Colonic mucosa (tissue), 4 donors: ENCODE measurements around the gene ACAP1. TPM values are rescaled to one million over a fixed set of nuclear protein-coding genes. Genes with fewer than 3 reads are reported as not detected.

Experiments
- DNase-seq: peaks from one replicate; pipeline ENCODE4 v3.0.0-alpha.2; 2020
- H3K27ac ChIP-seq: fragments of 200-600 bp; one replicate; pipeline ENCODE4 v1.8.0; 2021
- H3K27me3 ChIP-seq: fragments of 200-600 bp; one replicate; pipeline ENCODE4 v1.8.0; 2021
- H3K36me3 ChIP-seq: fragments of 200-600 bp; one replicate; pipeline ENCODE4 v1.8.0; 2021
- H3K4me1 ChIP-seq: fragments of 200-600 bp; one replicate; pipeline ENCODE4 v1.8.0; 2021; ENCODE audit warnings: mild to moderate bottlenecking
- H3K4me3 ChIP-seq: fragments of 200-600 bp; one replicate; pipeline ENCODE4 v1.8.0; 2021
- H3K9ac ChIP-seq, 2 donors: one replicate each; pipeline ENCODE4 v1.7.0; 2013; ENCODE audit warnings: control low read depth in 2 of 2, low read depth in 2 of 2, low read length in 2 of 2
- H3K9me3 ChIP-seq: fragments of 200-600 bp; one replicate; pipeline ENCODE4 v1.8.0; 2021
- intact Hi-C: fragments of 100-400 bp; cut with DNase I; formaldehyde crosslinking; loops from one replicate; pipeline ENCODE4 v1.14.1; 2022
- total RNA-seq, 2 donors: library from RNA; stranded (reverse); fragmentation: NEBNext Ultra II Directional in 1 of 2; extraction: Animal tissue kit (Norgen Biotek cat#: 25700) in 1 of 2; gene quantifications; one replicate each; pipeline ENCODE4 v1.2.1, GENCODE V29; 2021
- TF ChIP-seq, protein P1 (sequence below): fragments of 200-600 bp; IDR thresholded peaks from one replicate; pipeline ENCODE4 v1.8.0; 2022; ENCODE audit warnings: antibody characterized with exemption, mild to moderate bottlenecking
- donor health status: healthy.
- donor health status: DM: no; HTN: no; CAD: no.
- donor health status: DM: no; HTN: no; CAD: no.

The ACAP1 gene
- total RNA-seq, 2 donors from 2014 or later, result 7.4 to 12.1 TPM

DNA sequence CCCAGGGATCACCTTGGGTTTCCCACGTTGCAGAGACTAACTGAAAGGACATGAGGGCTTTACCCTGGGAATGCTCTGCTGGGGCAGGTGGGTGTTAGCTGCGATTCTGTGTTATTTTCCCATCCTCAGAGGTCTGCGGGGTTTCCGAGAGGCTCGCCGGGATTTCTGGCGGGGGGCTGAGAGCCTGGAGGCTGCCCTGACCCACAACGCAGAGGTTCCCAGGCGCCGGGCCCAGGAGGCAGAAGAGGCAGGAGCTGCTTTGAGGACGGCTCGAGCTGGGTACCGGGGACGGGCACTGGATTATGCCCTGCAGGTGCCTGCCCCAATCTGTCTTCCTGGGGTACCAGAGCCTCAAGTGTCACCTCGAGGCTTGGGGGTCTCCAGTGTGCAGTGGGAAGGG lies 6.9 kb downstream of the ACAP1 start:
- Histone ChIP-seq H3K4me1 (no peaks in the 10 kb centered on the region), H3K36me3 (no peaks in the 10 kb centered on the region), H3K9me3 (no peaks in the 10 kb centered on the region), H3K9ac (no peak overlapping the region), H3K27ac (no peak overlapping the region), H3K27me3 (no peaks in the 10 kb centered on the region), H3K4me3 (no peak overlapping the region)
- intact Hi-C loops, result no loop called here
- TF ChIP-seq, protein P1, sequence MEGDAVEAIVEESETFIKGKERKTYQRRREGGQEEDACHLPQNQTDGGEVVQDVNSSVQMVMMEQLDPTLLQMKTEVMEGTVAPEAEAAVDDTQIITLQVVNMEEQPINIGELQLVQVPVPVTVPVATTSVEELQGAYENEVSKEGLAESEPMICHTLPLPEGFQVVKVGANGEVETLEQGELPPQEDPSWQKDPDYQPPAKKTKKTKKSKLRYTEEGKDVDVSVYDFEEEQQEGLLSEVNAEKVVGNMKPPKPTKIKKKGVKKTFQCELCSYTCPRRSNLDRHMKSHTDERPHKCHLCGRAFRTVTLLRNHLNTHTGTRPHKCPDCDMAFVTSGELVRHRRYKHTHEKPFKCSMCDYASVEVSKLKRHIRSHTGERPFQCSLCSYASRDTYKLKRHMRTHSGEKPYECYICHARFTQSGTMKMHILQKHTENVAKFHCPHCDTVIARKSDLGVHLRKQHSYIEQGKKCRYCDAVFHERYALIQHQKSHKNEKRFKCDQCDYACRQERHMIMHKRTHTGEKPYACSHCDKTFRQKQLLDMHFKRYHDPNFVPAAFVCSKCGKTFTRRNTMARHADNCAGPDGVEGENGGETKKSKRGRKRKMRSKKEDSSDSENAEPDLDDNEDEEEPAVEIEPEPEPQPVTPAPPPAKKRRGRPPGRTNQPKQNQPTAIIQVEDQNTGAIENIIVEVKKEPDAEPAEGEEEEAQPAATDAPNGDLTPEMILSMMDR, result no peak
- DNase-seq, result no peak

DNA sequence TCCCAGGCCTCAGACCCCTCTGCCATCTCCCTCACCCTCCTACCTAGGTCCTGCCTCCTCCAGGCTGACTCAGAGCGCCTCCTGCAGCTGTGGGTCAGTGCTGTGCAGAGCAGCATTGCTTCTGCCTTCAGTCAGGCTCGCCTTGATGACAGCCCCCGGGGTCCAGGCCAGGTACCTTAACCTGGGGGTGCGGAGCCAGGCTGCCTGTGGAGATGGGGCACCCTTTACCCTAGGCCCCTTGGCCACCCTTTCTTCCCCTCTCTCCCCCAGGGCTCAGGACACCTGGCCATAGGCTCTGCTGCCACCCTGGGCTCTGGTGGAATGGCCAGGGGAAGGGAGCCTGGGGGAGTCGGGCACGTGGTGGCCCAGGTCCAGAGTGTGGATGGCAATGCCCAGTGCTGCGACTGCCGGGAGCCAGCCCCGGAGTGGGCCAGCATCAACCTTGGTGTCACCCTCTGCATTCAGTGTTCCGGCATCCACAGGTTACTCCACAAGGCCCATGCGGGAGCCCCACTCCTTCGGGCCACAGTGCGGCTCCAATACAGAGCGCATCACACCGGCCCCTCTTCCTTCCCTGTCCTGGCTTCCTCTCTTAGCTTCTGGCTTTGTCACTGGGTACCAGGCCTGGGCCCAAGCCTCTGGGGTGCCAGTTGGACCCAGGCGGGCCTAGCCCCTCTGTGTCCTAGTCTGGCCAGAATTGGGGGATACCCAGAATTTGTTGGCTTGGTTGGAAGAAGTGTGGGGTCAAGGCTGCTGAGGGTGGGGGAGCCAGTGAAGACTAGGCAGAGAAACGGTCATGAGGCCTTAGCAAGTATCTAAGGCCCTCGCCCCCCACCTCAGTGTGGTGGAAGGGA lies 10.7 kb downstream of the ACAP1 start:
- no peak overlapping the region for H3K9ac ChIP-seq
- no peaks in the 10 kb centered on the region for H3K36me3 ChIP-seq
- peaks cover 3% of the 10 kb centered on the region for H3K4me1 ChIP-seq
- H3K27ac ChIP-seq, result no peak overlapping the region
- DNase-seq, result no peak
- no peaks in the 10 kb centered on the region for H3K9me3 ChIP-seq
- TF ChIP-seq, protein P1, result no peak
- intact Hi-C loops, result loop anchor here (5.0 kb wide), 1 partner anchor 295 kb away; no protein-coding TSS in a partner anchor
- H3K27me3 ChIP-seq, result no peaks in the 10 kb centered on the region
- no peak overlapping the region for H3K4me3 ChIP-seq

DNA sequence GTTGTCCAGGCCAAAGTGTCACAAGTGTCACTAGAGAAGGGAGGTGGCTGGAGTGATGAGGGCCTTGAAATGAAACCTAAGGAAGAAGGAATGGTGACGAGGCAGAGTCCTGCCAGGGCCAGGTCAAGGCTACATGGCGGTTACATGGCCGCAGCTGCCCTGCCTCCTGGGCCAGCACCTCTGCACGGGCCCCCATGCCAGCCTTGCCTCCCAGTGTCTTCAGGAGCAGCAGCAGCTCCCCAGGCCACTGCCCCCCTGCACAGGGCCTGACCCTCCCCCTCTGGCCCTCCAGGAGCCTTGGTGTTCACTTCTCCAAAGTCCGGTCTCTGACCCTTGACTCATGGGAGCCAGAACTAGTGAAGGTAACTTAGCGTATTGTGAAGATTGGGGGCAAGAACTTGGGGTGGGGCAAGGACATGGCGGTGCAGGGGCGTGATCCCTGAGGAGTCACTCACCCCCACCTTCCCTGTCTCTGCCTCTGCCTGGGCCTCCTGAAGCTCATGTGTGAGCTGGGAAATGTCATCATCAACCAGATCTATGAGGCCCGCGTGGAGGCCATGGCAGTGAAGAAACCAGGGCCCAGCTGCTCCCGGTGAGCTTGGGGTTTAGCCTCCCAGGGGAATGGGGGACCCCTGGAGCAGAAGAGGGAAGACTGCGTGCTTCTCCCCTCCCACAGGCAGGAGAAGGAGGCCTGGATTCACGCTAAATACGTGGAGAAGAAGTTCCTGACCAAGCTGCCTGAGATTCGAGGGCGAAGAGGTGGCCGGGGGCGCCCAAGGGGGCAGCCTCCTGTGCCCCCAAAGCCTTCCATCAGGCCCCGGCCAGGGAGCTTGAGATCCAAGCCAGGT lies 11.5 kb downstream of the ACAP1 start:
- DNase-seq, result no peak
- H3K9ac ChIP-seq, result peak overlapping the region in 1 of 2 donors; percentile 20
- H3K36me3 ChIP-seq, result no peaks in the 10 kb centered on the region
- H3K9me3 ChIP-seq, result no peaks in the 10 kb centered on the region
- intact Hi-C loops, result loop anchor here (5.0 kb wide), 1 partner anchor 296 kb away; no protein-coding TSS in a partner anchor
- no peak overlapping the region for H3K27ac ChIP-seq
- no peaks in the 10 kb centered on the region for H3K27me3 ChIP-seq
- no peak overlapping the region for H3K4me3 ChIP-seq
- TF ChIP-seq, protein P1, result no peak
- peaks cover 7% of the 10 kb centered on the region for H3K4me1 ChIP-seq

DNA sequence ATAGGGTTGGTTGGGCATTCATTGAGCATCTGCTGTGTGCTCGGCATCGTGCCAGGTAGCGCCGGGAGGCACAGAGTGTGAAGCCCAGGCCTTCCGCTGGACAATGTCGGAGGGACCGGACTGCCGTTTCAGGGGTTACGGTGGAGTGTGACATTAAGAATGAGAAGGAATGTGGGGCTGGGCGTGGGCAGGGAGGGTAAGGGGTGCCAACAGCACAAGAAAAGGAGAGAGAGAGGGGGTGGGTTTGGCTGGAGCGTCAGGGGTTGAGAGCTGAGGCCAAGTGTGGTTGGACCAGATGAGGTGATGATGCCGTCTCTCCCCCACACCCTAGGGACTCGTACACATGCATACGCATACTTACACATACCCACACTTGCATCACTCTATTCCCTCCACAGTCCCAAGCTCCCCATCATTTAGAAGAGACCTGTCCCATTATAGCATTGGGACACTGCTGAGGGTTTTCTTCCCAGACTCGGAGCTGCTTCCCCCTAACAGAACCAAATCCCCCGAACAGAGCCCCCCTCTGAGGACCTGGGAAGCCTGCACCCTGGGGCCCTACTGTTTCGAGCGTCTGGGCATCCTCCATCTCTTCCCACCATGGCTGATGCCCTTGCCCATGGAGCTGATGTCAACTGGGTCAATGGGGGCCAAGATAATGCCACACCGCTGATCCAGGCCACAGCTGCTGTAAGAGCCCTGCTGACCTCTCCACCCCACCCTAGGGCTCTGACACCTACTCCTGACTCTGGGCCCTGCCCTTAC lies 12.3 kb downstream of the ACAP1 start:
- intact Hi-C loops, result loop anchor here (5.0 kb wide), 1 partner anchor 296 kb away; no protein-coding TSS in a partner anchor
- H3K36me3 ChIP-seq, result no peaks in the 10 kb centered on the region
- H3K4me1 ChIP-seq, result peaks cover 9% of the 10 kb centered on the region
- no peak for DNase-seq
- no peak overlapping the region for H3K4me3 ChIP-seq
- no peaks in the 10 kb centered on the region for H3K9me3 ChIP-seq
- TF ChIP-seq, protein P1, result no peak
- no peak overlapping the region for H3K27ac ChIP-seq
- peak overlapping the region in 1 of 2 donors; percentile 20 for H3K9ac ChIP-seq
- H3K27me3 ChIP-seq, result no peaks in the 10 kb centered on the region
